Measurements from ENCODE around the gene GMPPA. TPM values are rescaled to one million over a fixed set of nuclear protein-coding genes. Genes with fewer than 3 reads are reported as not detected.

GMPPA gene
- total RNA-seq, 1 experiment from 2014 or later = 32.0 TPM

DNA sequence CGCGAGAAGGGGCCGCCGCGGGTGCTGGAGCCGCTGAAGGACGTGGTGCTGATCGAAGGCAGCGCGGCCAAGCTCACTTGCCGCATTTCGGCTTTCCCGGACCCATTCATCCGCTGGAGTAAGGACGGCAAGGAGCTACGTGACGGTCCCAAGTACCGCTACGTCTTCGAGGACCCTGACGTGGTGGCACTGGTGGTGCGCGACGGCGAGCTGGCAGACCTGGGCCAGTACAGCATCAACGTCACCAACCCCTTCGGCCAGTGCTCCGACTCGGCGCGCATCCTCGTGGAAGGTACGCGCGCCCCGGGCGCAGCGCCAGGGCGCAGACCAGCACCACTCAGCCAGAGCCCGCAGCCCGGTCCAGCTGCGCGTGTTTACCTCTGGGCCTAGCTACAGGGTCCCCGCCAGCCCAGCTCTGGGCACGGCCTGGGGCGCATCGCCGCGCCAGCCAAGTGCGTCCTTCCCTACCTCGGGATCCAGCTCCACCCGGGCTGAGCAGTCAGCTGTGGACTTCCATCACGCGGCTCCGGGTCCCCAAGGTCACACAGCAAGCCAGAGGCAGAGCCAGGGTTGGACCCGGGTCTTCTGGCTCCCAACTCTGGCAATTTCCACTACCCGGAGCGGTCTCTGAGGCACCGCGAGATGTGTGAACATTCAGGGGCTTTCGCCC lies 1.7 kb upstream of the GMPPA start:
- peak overlapping the region; percentile 81 to 96 for H3K4me3 Mint-ChIP-seq
- H3K4me2 ChIP-seq (ENCODE audit: insufficient read depth, insufficient read length, low read length) = peak overlapping the region; percentile 77
- no peak overlapping the region for H4K91ac ChIP-seq (ENCODE audit: insufficient read length, low read depth, low read length)
- no peak overlapping the region for H2AK5ac ChIP-seq (ENCODE audit: insufficient read length, low read length)
- no peak overlapping the region for H3K56ac ChIP-seq (ENCODE audit: insufficient read length, low read depth, low read length)
- no peak overlapping the region for H3K9ac ChIP-seq (ENCODE audit: extremely low read depth, insufficient read length, low read length)
- no peak overlapping the region for H2AFZ ChIP-seq (ENCODE audit: low read length)
- no peak overlapping the region for H2BK120ac ChIP-seq (ENCODE audit: low read depth, low read length, poor library complexity, severe bottlenecking)
- no peak overlapping the region for H2BK15ac ChIP-seq (ENCODE audit: low read depth, low read length)
- peaks cover 15% of the 10 kb centered on the region; the same call in 1 of the 2 replicates for H3K27me3 ChIP-seq (ENCODE audit: insufficient read depth, low read length)
- WGBS (ENCODE audit: extremely low coverage, insufficient read length, low lambda C conversion rate) = no CpG with 5 or more reads among the region's 61 CpGs
- no peak overlapping the region for H2BK20ac ChIP-seq (ENCODE audit: low read depth, low read length, poor library complexity, severe bottlenecking)
- DNase-seq = no peak
- no peak overlapping the region for H3K4ac ChIP-seq (ENCODE audit: low read depth, low read length)
- H3K79me2 ChIP-seq (ENCODE audit: insufficient read depth, low read length) = no peaks in the 10 kb centered on the region
- H3T11ph ChIP-seq (ENCODE audit: low read length) = no peak overlapping the region
- peaks cover 55% of the 10 kb centered on the region for H3K27me3 Mint-ChIP-seq (ENCODE audit: low read depth)
- no peaks in the 10 kb centered on the region for H3K9me3 ChIP-seq (ENCODE audit: control insufficient read depth, low read depth, low read length)
- no peak overlapping the region for H4K8ac ChIP-seq (replicated peaks; ENCODE audit: insufficient read length, low read depth, low read length)
- peaks cover 24% of the 10 kb centered on the region for H3K23me2 ChIP-seq (ENCODE audit: insufficient read length, low read depth, low read length, poor library complexity, severe bottlenecking)
- H4K5ac ChIP-seq (ENCODE audit: insufficient read length, low read depth, low read length) = no peak overlapping the region
- peaks cover 37 to 54% of the 10 kb centered on the region in 2 experiments for H3K4me1 Mint-ChIP-seq
- peaks cover 5% of the 10 kb centered on the region for H4K20me1 ChIP-seq (ENCODE audit: control insufficient read depth, insufficient read depth, insufficient read length)
- no peak overlapping the region for H3K18ac ChIP-seq (ENCODE audit: insufficient read length, low read depth, low read length)
- no peak overlapping the region for H3K27ac ChIP-seq (ENCODE audit: insufficient read length, low read depth, low read length)
- no peaks in the 10 kb centered on the region; a peak in 2 of 7 replicates for H3K36me3 Mint-ChIP-seq (ENCODE audit: insufficient read depth in 1 of 3, low read depth in 3 of 3)
- H3K4me1 ChIP-seq (ENCODE audit: insufficient read depth, low read length) = peaks cover 12% of the 10 kb centered on the region; the same call in 1 of the 2 replicates
- TF ChIP-seq, protein P1, sequence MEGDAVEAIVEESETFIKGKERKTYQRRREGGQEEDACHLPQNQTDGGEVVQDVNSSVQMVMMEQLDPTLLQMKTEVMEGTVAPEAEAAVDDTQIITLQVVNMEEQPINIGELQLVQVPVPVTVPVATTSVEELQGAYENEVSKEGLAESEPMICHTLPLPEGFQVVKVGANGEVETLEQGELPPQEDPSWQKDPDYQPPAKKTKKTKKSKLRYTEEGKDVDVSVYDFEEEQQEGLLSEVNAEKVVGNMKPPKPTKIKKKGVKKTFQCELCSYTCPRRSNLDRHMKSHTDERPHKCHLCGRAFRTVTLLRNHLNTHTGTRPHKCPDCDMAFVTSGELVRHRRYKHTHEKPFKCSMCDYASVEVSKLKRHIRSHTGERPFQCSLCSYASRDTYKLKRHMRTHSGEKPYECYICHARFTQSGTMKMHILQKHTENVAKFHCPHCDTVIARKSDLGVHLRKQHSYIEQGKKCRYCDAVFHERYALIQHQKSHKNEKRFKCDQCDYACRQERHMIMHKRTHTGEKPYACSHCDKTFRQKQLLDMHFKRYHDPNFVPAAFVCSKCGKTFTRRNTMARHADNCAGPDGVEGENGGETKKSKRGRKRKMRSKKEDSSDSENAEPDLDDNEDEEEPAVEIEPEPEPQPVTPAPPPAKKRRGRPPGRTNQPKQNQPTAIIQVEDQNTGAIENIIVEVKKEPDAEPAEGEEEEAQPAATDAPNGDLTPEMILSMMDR (conservative IDR thresholded peaks at IDR 0.05) = no peak
- H3K27ac Mint-ChIP-seq = no peak overlapping the region
- H3K14ac ChIP-seq (ENCODE audit: insufficient read depth, low read length) = no peak overlapping the region; the same call in 1 of the 2 replicates
- H2BK5ac ChIP-seq (ENCODE audit: insufficient read length, low read length) = no peak overlapping the region
- no peak overlapping the region for H2BK12ac ChIP-seq (ENCODE audit: insufficient read length, low read depth, low read length)
- no peaks in the 10 kb centered on the region; a peak in 1 of 5 replicates for H3K9me3 Mint-ChIP-seq
- no peak overlapping the region for H3K23ac ChIP-seq (ENCODE audit: insufficient read length, low read depth, low read length)
- no peaks in the 10 kb centered on the region for H3K79me1 ChIP-seq (ENCODE audit: insufficient read depth, low read depth, low read length, poor library complexity, severe bottlenecking)
